GM12872 (cell line): ENCODE data around the gene KRTAP15-1.
A peak's percentile ranks its signal among the peaks of the same experiment; 100 is the strongest.

ENCODE experiments used
- TF ChIP-seq, protein P1 (sequence below): IDR thresholded peaks from 3 replicates; pipeline ENCODE4 v1.5.1; 2011; ENCODE audit warnings: low read depth, mild to moderate bottlenecking, low read length, moderate library complexity; ENCODE audit not compliant: insufficient read depth

KRTAP15-1 gene

DNA sequence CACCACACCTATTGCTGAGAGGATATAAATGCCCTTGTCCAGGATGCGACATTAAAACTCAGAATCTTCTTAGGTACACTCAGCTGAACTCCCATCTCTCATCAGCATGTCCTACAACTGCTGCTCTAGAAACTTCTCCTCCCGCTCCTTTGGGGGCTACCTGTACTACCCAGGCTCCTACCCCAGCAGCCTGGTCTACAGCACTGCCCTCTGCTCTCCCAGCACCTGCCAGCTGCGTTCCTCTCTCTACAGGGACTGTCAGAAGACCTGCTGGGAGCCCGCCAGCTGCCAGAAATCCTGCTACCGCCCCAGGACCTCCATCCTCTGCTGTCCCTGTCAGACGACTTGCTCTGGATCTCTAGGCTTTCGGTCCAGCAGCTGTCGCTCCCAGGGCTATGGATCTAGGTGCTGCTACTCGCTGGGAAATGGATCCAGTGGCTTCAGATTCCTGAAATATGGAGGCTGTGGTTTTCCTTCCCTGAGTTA, 9.9 kb upstream of the KRTAP15-1 start, which contains the start of gene KRTAP13-4:
TSS of gene KRTAP13-4 (plus strand) at position 51 of the 486 bp plus-strand sequence. CDS start at position 107, 56 bp downstream.
- TF ChIP-seq, protein P1, sequence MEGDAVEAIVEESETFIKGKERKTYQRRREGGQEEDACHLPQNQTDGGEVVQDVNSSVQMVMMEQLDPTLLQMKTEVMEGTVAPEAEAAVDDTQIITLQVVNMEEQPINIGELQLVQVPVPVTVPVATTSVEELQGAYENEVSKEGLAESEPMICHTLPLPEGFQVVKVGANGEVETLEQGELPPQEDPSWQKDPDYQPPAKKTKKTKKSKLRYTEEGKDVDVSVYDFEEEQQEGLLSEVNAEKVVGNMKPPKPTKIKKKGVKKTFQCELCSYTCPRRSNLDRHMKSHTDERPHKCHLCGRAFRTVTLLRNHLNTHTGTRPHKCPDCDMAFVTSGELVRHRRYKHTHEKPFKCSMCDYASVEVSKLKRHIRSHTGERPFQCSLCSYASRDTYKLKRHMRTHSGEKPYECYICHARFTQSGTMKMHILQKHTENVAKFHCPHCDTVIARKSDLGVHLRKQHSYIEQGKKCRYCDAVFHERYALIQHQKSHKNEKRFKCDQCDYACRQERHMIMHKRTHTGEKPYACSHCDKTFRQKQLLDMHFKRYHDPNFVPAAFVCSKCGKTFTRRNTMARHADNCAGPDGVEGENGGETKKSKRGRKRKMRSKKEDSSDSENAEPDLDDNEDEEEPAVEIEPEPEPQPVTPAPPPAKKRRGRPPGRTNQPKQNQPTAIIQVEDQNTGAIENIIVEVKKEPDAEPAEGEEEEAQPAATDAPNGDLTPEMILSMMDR, result no peak

DNA sequence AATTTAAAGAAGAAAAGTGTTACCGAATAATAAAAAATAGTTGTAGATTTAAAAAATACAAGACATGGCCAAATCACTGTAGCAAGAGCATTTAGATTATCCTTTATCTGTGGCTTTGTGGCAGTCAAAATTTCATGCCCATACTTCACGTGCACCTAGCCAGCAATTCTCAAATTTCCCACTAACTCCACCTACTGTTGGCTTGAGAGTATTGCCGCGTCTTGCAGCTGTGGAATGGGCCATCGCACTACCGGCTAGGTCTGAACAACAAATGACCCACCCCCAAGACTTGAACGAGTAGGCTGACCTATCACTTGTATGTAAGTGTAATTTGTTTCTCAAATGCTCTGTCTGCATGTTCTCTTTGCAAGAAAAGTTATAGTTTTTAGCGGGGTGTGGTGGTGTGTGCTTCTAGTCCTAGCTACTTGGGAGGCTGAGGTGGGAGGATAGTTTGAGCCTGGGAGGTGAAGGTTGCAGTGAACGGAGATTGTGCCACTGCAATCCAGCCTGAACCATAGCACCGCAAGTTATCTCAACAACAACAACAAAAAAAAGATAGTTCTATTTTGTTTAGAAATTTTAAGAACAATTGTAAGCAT, 5.9 kb upstream of the KRTAP15-1 start:
- TF ChIP-seq, protein P1, result peak; percentile 46; the same call in 1 of the 3 replicates

DNA sequence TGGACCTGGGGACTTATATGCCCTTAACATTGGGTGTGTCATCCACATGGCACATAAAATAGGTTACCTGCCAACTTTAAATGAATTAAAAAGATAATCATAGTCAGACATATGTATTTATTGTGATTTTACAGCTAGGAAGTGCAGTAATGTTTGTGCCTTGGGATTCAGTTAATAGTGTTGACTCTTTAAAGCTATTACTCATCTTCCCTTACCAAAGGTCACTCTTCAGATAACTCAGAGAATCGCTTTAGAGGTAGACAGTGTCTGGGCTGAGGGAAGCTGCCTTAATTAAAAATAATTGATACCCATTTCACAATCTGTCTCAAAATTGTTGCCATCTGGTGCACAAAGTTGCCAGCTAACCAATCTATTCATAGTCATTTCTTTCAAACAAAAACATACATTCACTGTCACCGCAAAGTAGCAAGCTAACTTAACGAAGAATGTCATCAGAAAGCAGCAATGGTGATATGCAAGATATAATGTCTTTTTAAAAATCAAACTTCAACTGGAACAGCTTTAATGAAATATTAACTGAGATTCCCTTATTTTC, 3.0 kb upstream of the KRTAP15-1 start:
- TF ChIP-seq, protein P1, result no peak

DNA sequence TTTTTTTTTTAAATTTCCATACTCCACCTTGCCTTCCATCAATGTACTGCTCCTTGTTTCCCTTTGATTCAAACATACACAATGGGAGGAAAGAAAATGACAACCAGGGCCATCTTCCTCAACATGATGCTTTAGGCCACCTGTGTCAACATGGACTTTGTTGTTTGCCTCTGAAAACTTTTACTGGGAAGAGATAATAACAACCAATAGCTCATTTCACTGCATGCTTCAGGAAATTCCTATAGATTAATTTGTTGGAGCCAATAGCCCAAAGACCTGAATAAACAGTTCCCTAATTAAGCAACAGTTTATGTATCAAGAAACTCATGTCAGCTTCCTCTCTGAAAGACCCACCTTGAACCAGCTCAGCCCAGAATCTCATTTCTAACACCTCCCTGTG, 3.2 kb downstream of the KRTAP15-1 start:
- TF ChIP-seq, protein P1, result no peak

DNA sequence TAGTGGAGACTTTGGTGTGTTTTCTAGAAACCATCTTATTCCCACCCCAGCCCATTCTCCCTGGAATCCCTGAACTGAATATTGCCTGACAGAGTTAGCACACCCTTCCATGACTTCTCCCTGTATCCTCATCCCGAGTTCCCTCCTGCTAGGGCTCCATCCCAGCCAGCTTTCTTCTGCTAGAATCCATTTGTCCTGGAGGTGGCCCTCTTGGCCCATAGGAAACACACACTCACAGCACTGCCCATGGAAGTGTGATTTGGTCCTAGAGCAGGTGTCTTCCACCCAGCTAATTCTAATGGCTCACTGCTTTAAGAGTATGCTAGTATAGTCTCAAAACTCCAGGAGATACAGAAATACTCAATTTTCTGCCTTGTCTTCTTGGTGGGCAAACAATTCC, 4.1 kb downstream of the KRTAP15-1 start:
- TF ChIP-seq, protein P1, result no peak

DNA sequence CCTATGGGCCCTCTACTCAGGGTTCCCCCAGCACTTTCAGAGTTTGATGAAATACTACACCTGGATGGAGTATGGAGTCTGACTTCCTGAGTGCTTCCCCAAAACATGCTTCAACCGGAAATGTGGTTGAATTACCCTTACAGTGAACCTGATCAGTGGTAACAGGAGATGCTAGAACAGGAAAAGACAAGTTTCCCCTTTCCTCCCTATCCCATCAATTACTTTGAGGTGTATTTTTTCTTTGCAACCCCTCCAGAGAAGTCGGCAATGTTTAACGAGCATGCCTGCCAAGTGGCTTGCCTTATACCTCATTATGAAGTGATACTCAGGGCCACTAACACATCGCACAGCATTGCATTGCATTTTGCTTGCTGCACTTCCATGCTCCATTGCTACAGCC, 7.0 kb downstream of the KRTAP15-1 start:
- TF ChIP-seq, protein P1, result no peak

DNA sequence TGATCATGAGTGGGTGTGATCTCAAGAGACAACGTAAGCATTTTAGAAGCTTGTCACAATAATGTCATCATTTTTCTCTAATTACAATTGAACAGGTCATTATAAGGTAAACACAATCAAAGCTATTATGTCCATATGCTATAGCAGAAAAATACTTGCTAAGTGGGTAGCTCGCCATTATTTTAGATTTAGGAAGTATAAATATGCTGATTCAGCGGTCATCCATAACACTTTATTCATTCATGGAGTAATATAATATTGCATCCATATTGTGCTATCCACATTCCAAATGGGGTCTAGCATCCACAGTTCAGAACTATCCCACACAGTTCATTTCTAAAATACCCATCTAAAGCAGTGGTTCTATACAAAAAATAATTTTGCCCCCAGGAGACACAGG, 8.4 kb downstream of the KRTAP15-1 start:
- TF ChIP-seq, protein P1, result no peak
